ENCODE measurements around the gene ZNF302.

- TF ChIP-seq EZH2phosphoT487 (IDR thresholded peaks at IDR 0.05; ENCODE audit: borderline replicate concordance, low read depth) (no peak), RFX5 (IDR thresholded peaks at IDR 0.05; ENCODE audit: low read length) (no peak), CTCF (IDR thresholded peaks at IDR 0.05) (no peak)
Observed at GRCh38 chr19:34649886-34650543, 27.5 kb upstream of the ZNF302 start.
